ENCODE results near the gene IL17B. TPM values are rescaled to one million over a fixed set of nuclear protein-coding genes. Genes with fewer than 3 reads are reported as not detected.
A peak's percentile ranks its signal among the peaks of the same experiment; 100 is the strongest.

The IL17B gene
- total RNA-seq, 1 experiment from 2014 or later = not detected

DNA sequence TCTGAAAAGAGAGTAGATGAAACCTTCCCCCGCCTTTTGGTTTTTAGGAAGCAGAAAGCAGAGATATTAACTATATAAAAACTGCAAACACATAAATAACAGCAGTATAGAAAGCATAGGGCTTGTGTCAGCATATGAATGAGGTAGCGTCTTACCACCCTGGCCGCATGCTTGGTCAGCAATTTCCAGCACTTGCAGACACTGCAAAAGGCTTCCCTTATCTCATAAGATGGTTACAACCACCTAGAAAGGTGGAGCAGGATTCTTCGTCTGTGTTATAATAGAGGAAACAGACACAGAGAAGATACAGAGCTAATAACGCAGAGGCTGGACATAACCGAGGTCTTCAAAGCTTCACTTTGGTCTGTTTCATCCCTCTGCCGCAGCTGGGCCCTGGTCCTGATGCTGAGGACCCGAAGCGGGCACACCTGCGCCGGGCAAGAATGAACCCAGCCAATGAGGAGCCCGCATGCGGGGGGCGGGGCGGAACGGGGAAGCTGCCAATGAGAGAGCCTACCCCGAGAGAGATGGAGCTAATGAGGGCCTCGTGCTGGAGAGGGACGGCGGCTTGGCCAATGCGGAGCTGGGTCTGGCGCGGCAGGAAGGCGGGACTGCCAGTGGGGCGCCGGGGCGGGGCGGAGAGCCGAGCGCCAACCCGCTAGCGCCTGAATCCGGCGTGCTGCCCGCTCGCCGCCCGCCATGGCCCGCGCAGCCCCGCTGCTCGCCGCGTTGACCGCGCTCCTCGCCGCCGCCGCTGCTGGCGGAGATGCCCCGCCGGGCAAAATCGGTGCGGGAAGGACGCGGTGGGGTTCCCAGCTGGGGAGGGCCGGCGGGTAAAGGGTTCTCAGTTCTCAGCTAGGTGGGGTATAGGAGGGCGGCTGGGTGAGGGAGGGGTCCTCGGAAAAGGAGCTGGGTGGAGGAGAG, 21.5 kb downstream of the IL17B start, which contains the start of gene PCYOX1L (continued):
- TF ChIP-seq, protein P1, sequence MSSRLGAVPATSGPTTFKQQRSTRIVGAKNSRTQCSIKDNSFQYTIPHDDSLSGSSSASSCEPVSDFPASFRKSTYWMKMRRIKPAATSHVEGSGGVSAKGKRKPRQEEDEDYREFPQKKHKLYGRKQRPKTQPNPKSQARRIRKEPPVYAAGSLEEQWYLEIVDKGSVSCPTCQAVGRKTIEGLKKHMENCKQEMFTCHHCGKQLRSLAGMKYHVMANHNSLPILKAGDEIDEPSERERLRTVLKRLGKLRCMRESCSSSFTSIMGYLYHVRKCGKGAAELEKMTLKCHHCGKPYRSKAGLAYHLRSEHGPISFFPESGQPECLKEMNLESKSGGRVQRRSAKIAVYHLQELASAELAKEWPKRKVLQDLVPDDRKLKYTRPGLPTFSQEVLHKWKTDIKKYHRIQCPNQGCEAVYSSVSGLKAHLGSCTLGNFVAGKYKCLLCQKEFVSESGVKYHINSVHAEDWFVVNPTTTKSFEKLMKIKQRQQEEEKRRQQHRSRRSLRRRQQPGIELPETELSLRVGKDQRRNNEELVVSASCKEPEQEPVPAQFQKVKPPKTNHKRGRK (CRISPR knock-in tag; IDR thresholded peaks at IDR 0.05; ENCODE audit: borderline replicate concordance) = no peak
- TF ChIP-seq, protein P2, sequence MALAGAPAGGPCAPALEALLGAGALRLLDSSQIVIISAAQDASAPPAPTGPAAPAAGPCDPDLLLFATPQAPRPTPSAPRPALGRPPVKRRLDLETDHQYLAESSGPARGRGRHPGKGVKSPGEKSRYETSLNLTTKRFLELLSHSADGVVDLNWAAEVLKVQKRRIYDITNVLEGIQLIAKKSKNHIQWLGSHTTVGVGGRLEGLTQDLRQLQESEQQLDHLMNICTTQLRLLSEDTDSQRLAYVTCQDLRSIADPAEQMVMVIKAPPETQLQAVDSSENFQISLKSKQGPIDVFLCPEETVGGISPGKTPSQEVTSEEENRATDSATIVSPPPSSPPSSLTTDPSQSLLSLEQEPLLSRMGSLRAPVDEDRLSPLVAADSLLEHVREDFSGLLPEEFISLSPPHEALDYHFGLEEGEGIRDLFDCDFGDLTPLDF (CRISPR knock-in tag; IDR thresholded peaks at IDR 0.05) = no peak
- TF ChIP-seq ZBTB21 (CRISPR knock-in tag; IDR thresholded peaks at IDR 0.05; ENCODE audit: borderline replicate concordance) (no peak; the same call in 1 of the 2 replicates), STAT6 (CRISPR knock-in tag; conservative IDR thresholded peaks at IDR 0.05; ENCODE audit: low read depth) (0 out of 2 replicates have a peak, but pooled peaks have one; percentile 81), E2F5 (CRISPR knock-in tag; IDR thresholded peaks at IDR 0.05) (peak; percentile 84; the same call in 1 of the 2 replicates), NFYB (CRISPR knock-in tag; conservative IDR thresholded peaks at IDR 0.05; ENCODE audit: low read depth) (peak; percentile 90), ETV6 (CRISPR knock-in tag; IDR thresholded peaks at IDR 0.05) (peak; percentile 92), GTF2I (CRISPR knock-in tag; conservative IDR thresholded peaks at IDR 0.05) (no peak), PRRX2 (CRISPR knock-in tag; IDR thresholded peaks at IDR 0.05) (no peak), SMAD3 (CRISPR knock-in tag; IDR thresholded peaks at IDR 0.05; ENCODE audit: borderline replicate concordance) (0 out of 2 replicates have a peak, but pooled peaks have one; percentile 22), ATF2 (CRISPR knock-in tag; IDR thresholded peaks at IDR 0.05; ENCODE audit: borderline replicate concordance, low read depth) (no peak), JAZF1 (CRISPR knock-in tag; IDR thresholded peaks at IDR 0.05) (no peak), TCF7 (CRISPR knock-in tag; IDR thresholded peaks at IDR 0.05; ENCODE audit: low read depth) (no peak)
- TF ChIP-seq, protein P3, sequence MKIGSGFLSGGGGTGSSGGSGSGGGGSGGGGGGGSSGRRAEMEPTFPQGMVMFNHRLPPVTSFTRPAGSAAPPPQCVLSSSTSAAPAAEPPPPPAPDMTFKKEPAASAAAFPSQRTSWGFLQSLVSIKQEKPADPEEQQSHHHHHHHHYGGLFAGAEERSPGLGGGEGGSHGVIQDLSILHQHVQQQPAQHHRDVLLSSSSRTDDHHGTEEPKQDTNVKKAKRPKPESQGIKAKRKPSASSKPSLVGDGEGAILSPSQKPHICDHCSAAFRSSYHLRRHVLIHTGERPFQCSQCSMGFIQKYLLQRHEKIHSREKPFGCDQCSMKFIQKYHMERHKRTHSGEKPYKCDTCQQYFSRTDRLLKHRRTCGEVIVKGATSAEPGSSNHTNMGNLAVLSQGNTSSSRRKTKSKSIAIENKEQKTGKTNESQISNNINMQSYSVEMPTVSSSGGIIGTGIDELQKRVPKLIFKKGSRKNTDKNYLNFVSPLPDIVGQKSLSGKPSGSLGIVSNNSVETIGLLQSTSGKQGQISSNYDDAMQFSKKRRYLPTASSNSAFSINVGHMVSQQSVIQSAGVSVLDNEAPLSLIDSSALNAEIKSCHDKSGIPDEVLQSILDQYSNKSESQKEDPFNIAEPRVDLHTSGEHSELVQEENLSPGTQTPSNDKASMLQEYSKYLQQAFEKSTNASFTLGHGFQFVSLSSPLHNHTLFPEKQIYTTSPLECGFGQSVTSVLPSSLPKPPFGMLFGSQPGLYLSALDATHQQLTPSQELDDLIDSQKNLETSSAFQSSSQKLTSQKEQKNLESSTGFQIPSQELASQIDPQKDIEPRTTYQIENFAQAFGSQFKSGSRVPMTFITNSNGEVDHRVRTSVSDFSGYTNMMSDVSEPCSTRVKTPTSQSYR (CRISPR knock-in tag; IDR thresholded peaks at IDR 0.05) = no peak
- TF ChIP-seq, protein P4, sequence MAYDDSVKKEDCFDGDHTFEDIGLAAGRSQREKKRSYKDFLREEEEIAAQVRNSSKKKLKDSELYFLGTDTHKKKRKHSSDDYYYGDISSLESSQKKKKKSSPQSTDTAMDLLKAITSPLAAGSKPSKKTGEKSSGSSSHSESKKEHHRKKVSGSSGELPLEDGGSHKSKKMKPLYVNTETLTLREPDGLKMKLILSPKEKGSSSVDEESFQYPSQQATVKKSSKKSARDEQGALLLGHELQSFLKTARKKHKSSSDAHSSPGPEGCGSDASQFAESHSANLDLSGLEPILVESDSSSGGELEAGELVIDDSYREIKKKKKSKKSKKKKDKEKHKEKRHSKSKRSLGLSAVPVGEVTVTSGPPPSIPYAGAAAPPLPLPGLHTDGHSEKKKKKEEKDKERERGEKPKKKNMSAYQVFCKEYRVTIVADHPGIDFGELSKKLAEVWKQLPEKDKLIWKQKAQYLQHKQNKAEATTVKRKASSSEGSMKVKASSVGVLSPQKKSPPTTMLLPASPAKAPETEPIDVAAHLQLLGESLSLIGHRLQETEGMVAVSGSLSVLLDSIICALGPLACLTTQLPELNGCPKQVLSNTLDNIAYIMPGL (CRISPR knock-in tag; IDR thresholded peaks at IDR 0.05) = 0 out of 2 replicates have a peak, but pooled peaks have one; percentile 76
- TF ChIP-seq, protein P5, sequence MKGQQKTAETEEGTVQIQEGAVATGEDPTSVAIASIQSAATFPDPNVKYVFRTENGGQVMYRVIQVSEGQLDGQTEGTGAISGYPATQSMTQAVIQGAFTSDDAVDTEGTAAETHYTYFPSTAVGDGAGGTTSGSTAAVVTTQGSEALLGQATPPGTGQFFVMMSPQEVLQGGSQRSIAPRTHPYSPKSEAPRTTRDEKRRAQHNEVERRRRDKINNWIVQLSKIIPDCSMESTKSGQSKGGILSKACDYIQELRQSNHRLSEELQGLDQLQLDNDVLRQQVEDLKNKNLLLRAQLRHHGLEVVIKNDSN (CRISPR knock-in tag; IDR thresholded peaks at IDR 0.05) = peak; percentile 35; the same call in 1 of the 2 replicates
- TF ChIP-seq, protein P6, sequence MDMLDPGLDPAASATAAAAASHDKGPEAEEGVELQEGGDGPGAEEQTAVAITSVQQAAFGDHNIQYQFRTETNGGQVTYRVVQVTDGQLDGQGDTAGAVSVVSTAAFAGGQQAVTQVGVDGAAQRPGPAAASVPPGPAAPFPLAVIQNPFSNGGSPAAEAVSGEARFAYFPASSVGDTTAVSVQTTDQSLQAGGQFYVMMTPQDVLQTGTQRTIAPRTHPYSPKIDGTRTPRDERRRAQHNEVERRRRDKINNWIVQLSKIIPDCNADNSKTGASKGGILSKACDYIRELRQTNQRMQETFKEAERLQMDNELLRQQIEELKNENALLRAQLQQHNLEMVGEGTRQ (CRISPR knock-in tag; IDR thresholded peaks at IDR 0.05) = peak; percentile 66
- TF ChIP-seq, protein P7, sequence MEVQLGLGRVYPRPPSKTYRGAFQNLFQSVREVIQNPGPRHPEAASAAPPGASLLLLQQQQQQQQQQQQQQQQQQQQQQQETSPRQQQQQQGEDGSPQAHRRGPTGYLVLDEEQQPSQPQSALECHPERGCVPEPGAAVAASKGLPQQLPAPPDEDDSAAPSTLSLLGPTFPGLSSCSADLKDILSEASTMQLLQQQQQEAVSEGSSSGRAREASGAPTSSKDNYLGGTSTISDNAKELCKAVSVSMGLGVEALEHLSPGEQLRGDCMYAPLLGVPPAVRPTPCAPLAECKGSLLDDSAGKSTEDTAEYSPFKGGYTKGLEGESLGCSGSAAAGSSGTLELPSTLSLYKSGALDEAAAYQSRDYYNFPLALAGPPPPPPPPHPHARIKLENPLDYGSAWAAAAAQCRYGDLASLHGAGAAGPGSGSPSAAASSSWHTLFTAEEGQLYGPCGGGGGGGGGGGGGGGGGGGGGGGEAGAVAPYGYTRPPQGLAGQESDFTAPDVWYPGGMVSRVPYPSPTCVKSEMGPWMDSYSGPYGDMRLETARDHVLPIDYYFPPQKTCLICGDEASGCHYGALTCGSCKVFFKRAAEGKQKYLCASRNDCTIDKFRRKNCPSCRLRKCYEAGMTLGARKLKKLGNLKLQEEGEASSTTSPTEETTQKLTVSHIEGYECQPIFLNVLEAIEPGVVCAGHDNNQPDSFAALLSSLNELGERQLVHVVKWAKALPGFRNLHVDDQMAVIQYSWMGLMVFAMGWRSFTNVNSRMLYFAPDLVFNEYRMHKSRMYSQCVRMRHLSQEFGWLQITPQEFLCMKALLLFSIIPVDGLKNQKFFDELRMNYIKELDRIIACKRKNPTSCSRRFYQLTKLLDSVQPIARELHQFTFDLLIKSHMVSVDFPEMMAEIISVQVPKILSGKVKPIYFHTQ (CRISPR knock-in tag; IDR thresholded peaks at IDR 0.05) = no peak
